ENCODE results near the gene IPO9.

Gene IPO9

DNA sequence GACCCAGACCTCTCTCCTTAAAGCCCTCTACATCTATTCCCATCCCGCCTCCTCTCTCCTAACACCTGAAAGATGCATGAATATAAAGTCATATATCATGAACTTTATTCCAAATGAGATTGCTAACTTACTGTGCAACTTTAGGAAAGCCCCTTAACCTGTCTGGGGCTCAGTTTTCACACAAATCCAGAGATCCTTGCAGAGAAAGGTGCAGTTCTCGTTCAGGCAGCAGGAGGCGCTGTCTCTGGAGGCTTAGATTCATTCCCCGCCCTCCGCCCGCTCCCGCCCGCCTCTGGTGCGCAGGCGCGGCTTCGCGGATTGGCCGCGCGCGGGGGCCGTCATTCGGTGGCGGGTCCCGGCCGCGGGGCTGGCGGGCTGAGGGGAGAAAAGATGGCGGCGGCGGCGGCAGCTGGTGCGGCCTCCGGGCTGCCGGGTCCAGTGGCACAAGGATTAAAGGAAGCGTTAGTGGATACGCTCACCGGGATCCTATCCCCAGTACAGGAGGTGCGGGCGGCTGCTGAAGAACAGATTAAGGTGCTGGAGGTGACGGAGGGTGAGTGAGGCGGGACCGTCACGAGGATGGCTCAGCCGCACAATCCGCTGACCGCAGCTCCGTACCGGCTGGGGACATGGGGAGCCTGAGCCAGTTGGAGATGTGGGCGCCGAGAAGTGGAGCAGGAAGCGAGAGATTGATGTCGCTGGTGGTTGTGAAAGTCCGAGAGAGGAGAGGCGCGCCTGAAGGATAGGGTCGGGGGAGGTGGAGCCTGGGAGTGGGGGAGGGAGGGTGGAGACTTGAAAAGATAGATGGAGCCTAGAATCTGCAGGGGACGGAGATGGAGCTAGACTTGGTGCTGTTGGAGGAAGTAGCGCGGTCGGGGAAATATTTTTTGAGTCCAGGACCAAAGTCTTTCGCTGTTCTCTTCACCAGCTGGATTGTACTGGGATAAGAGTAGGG lies at the start of gene IPO9:
Gene IPO9 (plus strand): TSS at position 338 of the 955 bp plus-strand sequence. CDS start 53 bp downstream, at position 391.
- peak; percentile 91 to 94 (median 91) for DNase-seq (ENCODE audit: low read depth in 3 of 3)

DNA sequence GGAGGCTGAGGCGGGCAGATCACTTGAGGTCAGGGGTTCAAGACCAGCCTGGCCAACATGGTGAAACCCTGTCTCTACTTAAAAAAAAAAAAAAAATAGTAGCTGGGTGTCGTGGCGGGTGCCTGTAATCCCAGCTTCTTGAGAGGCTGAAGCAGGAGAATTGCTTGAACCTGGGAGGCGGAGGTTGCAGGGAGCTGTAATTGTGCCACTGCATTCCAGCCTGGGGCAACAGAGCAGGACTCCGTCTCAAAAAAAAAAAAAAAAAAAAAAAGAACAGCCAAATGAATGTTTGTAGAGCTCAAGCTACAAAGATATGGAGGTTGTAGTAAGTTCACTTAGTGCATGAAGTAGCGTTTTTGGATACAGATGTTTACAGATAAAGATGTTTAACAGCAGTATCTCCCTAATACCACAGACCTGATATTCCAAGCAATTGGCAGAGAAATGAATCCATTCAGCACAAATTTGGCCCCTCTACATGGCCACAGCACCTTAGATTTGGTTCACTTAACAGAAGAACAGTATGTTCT lies 49.5 kb upstream of the IPO9 start:
- DNase-seq (ENCODE audit: low read depth in 3 of 3): no peak

DNA sequence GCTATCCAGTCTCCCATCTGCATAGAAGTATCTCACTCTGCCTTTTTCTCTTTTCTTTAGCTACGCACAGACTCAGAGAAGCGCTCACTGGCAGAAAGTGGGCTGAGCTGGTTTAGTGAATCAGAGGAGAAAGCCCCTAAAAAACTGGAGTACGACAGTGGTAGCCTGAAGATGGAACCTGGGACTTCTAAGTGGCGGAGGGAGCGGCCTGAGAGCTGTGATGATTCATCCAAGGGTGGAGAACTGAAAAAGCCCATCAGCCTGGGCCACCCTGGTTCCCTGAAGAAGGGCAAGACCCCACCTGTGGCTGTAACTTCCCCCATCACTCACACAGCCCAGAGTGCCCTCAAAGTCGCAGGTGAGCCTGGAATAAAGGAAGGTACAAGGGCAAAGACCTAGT lies 48.0 kb upstream of the IPO9 start:
- DNase-seq (ENCODE audit: low read depth in 3 of 3): no peak

DNA sequence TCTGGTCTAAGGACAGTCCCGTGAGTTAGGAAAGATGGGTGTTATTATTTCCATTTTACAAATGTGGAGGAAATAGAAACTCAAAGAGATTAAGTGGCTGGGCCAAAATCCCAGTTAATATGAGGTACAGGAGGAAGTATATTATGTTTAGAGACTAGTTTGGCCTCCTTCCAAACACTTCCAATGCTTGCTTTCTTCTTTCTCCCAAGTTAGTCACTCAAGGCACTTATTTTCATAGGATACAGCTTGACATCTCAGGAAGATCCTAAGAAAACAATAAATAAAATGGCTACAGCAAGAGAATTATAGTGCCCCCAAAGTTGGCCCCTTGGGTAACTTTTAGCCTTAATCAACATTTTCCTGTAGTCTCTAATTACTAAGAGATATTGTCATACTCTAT lies 47.5 kb upstream of the IPO9 start:
- no peak for DNase-seq (ENCODE audit: low read depth in 3 of 3)

DNA sequence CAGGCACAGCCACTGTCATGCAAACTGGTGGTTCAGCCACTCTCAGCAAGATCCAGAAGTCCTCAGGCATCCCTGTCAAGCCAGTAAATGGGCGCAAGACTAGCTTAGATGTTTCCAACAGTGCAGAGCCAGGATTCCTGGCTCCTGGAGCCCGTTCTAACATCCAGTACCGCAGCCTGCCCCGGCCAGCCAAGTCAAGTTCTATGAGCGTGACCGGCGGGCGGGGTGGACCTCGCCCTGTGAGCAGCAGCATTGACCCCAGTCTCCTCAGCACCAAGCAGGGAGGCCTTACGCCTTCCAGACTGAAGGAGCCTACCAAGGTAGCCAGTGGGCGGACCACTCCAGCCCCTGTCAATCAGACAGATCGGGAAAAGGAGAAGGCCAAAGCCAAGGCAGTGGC lies 46.6 kb upstream of the IPO9 start:
- no peak for DNase-seq (ENCODE audit: low read depth in 3 of 3)

DNA sequence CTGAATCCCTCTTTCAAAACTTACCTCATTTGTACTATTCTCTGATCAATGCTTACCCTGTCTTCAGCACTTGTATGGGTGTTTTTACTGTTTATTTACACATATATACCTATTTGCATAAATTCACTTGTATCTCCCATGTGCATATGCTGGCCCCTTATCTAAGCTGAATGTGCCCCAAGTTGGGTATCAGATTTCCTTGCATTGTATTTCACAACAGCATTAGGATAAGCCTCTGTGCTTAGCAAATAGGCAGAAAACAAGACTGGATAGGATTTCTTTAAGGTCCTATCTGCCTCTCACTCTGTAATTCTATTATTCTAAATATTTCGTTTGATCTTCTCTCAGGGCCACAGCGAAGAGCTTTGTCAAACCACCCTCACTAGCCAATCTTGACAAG lies 45.9 kb upstream of the IPO9 start:
- DNase-seq (ENCODE audit: low read depth in 3 of 3): no peak

DNA sequence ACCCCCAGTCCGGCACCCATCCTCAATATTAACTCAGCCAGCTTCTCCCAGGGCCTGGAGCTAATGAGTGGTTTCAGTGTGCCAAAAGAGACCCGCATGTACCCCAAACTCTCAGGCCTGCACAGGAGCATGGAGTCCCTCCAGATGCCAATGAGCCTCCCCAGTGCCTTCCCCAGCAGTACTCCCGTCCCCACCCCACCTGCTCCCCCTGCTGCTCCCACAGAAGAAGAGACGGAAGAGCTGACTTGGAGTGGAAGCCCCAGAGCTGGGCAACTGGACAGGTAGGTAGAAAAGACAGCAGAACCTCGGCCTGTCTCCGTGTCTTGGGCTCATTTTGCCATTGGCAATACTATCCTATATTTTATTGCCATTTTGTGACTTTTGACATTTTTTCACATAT lies 45.4 kb upstream of the IPO9 start:
- DNase-seq (ENCODE audit: low read depth in 3 of 3): no peak

DNA sequence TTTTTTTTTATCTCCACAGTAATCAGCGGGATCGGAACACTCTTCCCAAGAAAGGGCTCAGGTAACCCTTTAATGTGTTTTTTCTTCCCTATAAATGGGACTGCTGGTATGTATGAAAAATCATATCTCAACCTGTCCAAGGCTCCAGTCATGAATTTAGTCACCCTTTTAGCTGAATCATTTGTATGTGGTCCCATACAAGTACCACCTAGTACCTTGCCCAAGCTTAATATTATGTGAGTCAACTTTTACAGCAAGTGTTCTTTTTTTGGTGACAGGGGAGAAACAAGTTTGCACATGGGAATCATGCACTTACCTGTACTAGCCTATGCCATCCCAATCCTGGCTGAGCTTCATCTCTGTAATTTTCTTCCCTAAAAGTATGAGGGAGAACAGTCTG lies 43.7 kb upstream of the IPO9 start:
- no peak for DNase-seq (ENCODE audit: low read depth in 3 of 3)

DNA sequence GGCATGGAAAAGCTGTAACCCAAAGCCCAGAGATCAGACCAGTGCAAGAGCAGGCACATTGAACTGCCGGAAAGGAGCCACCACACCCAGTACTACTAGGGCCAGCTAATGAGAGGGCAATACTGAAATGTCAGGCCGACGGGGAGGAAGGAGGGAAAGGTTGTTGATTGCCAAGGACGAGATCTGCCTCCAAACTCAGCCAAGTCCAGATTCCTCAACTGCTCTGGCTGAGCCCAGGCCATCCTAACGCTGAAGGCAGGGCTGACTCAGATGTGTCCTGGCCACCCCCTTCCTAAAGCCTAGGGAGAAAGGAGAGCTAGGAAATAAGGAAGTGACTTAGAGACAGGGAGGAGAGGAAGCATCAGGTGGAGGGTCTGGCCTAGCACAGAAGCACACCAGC lies 42.1 kb upstream of the IPO9 start:
- no peak for DNase-seq (ENCODE audit: low read depth in 3 of 3)

DNA sequence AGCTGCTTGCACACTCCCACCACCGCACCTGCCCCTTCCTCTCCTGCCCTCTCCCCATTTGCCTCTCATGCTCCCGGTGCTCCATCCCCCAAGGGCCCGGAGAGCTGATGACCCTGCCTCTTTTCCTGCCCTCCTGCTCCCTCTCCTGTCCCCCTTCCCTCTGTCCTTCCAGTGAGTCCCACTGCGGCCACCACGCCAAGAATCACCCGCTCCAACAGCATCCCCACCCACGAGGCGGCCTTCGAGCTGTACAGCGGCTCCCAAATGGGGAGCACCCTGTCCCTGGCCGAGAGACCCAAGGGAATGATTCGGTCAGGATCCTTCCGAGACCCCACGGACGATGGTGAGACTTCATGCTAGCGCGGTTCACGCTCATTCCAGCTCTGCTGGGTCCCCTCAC lies 40.7 kb upstream of the IPO9 start:
- DNase-seq (ENCODE audit: low read depth in 3 of 3): no peak

DNA sequence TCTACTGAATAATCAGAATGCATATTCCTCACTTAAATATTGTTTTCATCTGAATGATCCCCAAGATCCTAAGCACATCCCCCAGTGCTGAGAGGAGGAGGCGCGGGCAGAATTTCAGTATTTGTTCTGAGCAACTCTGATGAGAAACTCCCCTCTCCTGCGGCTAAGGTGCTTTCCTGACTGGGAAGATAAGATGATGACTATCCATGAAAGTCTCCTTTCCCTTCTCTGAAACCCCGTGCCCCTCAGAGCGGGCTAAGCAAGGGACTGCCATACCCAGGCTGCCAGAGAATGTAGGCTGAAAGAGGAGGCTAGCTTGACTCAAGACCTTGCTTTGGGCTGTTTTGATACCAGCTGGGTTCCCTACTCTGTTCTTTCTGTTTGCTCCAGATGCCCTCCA lies 39.7 kb upstream of the IPO9 start:
- no peak for DNase-seq (ENCODE audit: low read depth in 3 of 3)

DNA sequence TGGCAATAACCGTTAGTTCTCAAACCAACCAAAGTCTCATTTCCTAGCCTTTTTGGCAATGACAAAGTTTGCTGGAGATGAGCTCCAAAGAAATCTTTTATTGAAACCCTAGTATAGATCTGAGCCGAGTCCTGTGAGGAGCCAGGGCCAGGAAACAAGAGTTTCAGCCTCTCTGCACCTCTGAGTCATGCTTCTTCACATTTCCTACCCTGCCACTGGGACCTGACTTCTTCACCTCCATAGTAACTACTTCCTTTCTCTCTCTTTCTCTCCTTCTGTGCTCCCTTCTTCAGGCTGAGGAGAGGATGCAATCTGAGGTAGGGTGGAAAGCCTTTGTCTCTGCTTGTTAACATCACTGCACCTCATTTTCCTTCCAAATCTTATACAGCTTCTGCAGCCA lies 38.7 kb upstream of the IPO9 start:
- DNase-seq (ENCODE audit: low read depth in 3 of 3): no peak

DNA sequence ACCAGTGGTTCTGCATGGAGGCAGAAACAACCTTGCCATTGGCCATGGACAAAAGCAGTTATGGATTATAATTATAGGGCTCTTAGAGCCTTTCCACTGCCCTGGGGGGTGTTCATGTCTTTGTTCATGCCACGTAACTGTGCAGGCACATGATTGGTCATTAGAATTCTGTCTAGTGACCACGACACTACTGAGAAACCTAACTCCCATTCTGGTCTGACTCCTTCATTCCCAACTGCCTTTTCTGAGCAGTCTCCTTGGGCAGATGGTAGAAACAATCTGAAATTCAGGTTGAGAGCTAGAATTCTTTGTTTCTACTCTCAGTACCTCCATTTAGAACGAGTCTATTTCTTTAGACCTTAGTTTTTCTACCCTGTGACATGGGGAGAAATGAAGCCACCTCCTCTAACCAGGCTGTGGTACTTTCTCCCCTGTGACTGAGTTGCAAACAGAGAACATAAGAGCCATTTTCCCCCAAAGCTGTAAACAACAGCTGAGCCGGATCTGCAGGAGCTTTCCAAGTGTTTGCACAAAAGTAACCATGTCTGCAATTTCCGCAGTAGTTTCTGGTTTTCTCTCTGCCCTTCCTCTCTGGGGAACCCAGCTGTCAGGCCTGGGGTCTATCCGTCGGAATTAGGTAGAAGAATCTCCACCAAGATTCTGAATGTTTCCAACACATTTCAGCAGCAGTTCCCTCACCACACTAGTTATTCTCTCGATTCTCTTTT lies 37.7 kb upstream of the IPO9 start:
- DNase-seq (ENCODE audit: low read depth in 3 of 3): no peak

DNA sequence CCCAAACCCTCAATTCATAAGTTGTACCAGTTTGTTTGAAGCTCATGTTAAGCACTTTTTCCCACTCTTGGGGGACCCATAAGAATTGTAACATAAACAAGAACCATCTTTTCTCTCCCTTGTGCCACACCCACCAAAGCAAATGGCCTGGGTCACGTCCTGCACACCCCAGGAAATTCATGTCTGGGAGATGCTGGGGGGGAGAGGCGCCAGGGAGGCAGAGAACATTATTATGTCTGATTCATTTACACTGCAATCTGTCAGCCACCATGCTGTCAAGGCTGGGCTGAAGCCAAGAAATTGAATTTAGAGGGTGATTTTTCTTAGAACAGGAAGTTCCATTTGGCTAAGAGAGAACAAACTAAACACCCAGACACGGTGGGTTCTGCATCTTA lies 37.2 kb upstream of the IPO9 start:
- no peak for DNase-seq (ENCODE audit: low read depth in 3 of 3)

DNA sequence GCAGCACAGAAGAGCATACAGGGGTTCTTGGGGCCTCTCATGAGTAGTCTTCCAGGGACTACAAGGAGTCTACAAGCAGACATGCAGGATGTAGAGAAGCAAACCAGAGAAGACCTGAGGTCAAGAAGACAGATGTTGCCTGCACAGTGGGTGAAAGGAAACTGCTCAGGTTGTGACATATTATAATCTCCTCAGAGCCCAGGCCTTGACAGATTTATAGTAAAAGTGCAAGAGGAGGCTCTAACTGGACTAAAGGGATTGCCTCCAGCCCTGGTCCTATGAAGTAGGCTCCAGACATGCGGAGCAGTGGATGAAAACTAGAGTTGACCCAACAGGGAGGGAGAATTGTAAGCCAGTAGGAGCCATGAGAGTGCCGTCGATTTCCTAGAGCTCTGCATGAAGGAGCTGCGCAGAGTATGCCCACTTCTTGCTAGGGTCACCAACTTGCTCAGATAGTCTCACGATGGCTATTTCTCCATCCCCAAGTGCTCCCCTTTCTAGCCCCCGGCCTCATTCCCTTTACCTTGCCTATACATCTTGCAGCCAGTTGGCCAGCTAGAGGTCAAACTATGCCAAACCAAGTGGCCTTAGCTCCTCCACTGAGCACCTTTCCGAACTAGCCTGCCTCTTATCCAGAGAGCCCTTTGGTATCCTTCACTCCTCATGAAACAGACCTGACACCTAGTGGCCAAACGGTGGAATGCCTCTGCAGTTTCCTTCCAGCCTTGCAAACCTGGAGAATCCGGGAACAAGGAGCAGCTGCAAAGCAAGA lies 36.2 kb upstream of the IPO9 start:
- peak; percentile 22 to 40 (median 31) for DNase-seq (ENCODE audit: low read depth in 3 of 3)

DNA sequence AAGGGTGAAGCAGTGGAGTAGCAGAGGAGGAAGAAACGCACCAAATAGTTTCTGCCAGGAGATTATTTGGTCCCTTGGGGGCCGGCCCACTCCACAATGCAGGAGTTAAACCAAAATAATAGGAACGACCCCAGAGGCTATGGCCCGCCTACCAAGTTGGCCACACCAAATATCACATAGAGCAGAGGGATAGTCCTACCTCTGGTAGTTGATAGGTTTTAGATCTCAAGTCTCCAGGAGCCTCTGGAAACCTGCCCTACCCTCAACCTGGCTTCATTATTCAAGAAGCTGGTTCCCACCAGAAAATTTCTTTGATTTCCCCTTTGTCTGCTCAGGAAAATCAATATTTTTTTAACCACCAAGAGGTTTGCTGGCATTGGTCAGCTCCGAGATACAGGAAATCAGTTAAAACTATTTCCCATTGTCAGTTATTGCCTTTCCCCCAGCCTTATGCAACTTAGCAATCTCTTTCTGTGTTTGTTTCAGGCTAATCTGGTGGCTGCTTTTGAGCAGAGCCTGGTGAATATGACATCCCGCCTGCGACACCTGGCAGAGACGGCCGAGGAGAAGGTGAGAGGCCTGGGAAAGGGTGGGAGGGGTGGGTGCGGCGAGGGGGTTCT lies 35.5 kb upstream of the IPO9 start:
- no peak for DNase-seq (ENCODE audit: low read depth in 3 of 3)

DNA sequence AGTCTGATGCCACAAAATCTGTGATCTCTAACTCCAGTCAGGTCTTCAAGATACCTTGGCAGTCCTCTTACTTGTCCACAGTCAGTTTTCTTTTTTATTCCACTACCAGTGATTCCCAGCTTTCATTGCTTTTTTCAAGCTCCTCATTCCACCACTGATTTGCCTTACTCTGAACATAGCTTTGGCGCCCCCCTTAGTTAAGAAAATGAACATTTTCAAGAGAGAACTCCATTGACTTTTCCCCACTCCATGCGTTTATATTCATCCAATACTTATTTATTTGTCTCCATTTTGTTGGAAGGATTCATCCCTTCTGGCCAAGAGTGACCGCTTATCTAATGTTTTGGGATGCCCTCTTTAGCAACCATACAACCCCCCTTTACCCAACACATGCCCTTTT lies 33.9 kb upstream of the IPO9 start:
- no peak for DNase-seq (ENCODE audit: low read depth in 3 of 3)

DNA sequence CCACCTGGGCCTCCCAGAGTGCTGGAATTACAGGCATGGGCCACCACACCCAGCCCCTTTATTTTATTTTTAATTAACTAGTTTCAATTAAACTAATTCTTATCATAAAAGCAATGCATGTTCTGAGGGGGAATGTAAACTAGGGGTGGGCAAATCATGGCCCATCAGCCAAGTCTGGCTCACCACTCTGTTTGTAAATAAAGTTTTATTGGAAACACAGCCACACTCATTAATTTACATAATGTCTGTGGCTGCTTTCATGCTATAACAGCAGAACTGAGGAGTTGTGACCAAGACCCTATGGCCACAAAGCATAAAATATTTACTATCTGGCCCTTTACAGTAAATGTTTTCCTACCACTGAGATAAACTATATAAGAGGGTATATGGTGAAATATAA lies 28.7 kb upstream of the IPO9 start:
- no peak for DNase-seq (ENCODE audit: low read depth in 3 of 3)

DNA sequence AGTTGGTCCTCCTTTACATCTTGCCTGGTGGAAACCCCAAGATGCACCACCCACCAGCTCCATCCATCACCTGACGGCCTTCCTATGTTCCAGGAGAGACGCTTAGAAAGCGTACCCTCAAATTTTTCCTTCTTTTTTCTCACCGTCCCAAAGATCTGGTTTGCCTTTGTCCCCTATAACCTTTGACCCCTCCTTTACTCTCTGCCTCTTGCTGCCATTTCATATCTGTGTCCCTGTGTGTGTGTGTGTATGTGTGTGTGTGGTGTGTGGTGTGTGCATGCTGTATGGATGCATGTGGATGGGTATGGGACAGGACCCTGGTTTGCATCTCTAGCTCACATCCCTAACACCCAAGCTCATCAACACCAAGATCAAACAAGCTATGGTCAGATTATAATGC lies 22.2 kb upstream of the IPO9 start:
- DNase-seq (ENCODE audit: low read depth in 3 of 3): no peak

DNA sequence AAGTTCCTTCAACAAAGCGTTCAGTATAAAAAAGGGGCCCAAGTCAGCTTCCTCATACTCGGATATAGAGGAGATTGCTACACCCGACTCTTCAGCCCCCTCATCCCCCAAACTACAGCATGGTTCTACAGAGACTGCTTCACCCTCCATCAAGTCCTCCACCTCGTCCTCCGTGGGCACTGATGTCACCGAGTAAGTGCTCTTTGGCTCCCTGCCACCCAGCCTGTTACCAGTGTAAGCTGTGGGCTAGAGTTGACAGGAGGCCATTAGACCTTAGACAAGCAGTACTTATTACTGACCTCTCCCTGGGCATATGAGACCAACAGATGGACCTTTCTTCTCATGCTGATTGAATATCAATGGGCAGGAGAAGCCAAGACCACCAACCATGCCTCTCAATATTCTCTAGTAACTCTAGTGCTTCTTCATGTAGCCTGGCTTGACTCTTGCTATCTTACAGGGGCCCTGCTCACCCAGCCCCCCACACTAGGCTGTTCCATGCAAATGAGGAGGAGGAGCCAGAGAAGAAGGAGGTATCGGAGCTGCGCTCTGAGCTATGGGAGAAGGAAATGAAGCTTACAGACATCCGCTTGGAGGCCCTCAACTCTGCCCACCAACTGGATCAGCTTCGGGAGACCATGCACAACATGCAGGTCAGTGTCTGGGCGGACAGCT lies 20.9 kb upstream of the IPO9 start:
- DNase-seq (ENCODE audit: low read depth in 3 of 3): no peak

DNA sequence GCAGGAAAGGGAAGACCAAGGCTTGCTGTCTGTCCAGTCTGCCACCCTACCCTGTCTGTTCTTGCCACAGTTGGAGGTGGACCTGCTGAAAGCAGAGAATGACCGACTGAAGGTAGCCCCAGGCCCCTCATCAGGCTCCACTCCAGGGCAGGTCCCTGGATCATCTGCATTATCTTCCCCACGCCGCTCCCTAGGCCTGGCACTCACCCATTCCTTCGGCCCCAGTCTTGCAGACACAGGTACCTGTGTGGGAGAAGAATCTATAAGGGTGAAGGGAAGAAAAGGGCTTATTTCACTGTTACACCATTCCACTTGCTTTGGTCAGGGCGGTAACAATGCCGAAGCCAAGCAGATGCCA lies 20.3 kb upstream of the IPO9 start:
- DNase-seq (ENCODE audit: low read depth in 3 of 3): no peak
